Pericardium fibroblast (primary cell): ENCODE measurements around the gene USP1. TPM values are rescaled to one million over a fixed set of nuclear protein-coding genes. Genes with fewer than 3 reads are reported as not detected.

Source experiments
- total RNA-seq: library from RNA; depleted of rRNA; stranded (reverse); fragments of >200 nt; gene quantifications from 2 replicates; pipeline ENCODE4 v1.2.3, GENCODE V29; 2015

Gene USP1, protein sequence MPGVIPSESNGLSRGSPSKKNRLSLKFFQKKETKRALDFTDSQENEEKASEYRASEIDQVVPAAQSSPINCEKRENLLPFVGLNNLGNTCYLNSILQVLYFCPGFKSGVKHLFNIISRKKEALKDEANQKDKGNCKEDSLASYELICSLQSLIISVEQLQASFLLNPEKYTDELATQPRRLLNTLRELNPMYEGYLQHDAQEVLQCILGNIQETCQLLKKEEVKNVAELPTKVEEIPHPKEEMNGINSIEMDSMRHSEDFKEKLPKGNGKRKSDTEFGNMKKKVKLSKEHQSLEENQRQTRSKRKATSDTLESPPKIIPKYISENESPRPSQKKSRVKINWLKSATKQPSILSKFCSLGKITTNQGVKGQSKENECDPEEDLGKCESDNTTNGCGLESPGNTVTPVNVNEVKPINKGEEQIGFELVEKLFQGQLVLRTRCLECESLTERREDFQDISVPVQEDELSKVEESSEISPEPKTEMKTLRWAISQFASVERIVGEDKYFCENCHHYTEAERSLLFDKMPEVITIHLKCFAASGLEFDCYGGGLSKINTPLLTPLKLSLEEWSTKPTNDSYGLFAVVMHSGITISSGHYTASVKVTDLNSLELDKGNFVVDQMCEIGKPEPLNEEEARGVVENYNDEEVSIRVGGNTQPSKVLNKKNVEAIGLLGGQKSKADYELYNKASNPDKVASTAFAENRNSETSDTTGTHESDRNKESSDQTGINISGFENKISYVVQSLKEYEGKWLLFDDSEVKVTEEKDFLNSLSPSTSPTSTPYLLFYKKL
- 11.3 and 17.5 TPM in 2 replicates for total RNA-seq

DNA sequence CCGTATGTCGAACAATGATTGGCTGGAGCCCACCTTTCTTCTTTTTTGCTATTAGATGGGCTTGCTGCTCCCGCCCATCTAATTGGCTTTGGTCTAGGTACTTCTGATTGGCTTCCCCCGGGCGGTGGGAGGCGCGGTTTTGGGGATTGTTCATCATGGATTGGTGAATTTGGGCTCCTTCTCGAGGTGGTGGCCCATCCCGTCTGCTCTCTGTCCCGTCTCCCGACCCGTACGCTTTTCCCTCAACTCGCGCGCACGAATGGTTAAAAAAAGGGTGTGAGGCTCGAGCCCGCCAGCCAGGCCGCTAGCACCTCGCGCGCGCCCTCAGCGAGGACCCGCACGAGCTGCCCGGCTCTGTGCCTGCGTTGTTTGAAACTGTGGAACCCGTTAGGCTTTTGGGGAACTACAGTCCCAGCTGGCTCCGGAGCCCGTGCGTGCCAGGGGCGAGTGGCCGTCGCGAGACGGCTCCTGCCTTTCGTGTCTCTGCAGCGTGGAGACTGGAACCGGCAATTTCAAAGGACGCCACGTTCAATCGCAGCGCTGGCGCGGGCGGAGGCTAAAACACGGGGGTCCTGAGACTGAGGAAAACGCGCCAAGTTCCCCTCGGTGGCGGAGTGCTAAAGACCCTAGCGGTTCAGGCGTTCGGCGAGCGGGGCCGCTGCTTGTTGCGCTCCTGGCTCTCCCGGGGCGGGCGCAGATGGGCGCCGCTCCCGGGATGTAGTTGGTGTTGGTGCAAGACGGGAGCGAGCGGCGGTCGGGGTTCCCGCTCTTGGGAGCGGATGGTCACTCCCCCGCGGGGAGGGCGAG, at the start of gene USP1:
Gene USP1 (plus strand): TSS at position 584 of the 807 bp plus-strand sequence. CDS start 2,819 bp downstream, outside the sequence.

Other genes with a start within 250 kb of the USP1 start
- 0.43 TPM in 1 of 2 replicates, not detected in the other for gene L1TD1, start 242.2 kb upstream of the USP1 start, total RNA-seq
- under 0.01 and 0.43 TPM in 2 replicates for gene KANK4, start 117.6 kb upstream of the USP1 start, total RNA-seq
- not detected in 2 replicates for gene ANGPTL3, start 160.5 kb downstream of the USP1 start, total RNA-seq